K562 (cell line): Measurements from ENCODE around the gene IL20. TPM values are rescaled to one million over a fixed set of nuclear protein-coding genes. Genes with fewer than 3 reads are reported as not detected.

Experiments used
- FOXJ2 ChIP-seq: fragments of 200-800 bp; sonication (Bioruptor generic); IDR thresholded peaks from 2 replicates; pipeline ENCODE4 v1.6.1; 2016; ENCODE audit warnings: missing genetic modification characterization, missing compliant biosample characterization
- MEIS2 ChIP-seq: fragments of 450-650 bp; IDR thresholded peaks from 2 replicates; pipeline ENCODE4 v1.6.1; 2014; ENCODE audit warnings: mild to moderate bottlenecking; ENCODE audit not compliant: partially characterized antibody
- POLR2AphosphoS5 ChIP-seq: IDR thresholded peaks from 2 replicates; pipeline ENCODE4 v1.6.1; 2011; ENCODE audit warnings: mild to moderate bottlenecking, low read depth, low read length, moderate library complexity; ENCODE audit not compliant: control insufficient read depth, insufficient read depth
- RAD21 ChIP-seq, 2 experiments: fragments of 250-450 bp in 1 of 2; fragments of 450-650 bp in 1 of 2; sonication (Bioruptor Pico) in 1 of 2; formaldehyde crosslinking in 1 of 2; IDR thresholded peaks in 1 of 2; conservative IDR thresholded peaks in 1 of 2; 2 replicates each; pipeline versions ENCODE4 v1.4.0 to v1.8.0; 2020 to 2022; ENCODE audit warnings: mild to moderate bottlenecking in 2 of 2, moderate library complexity in 1 of 2
- SP2 ChIP-seq: IDR thresholded peaks from 2 replicates; pipeline ENCODE4 v1.6.1; 2011; ENCODE audit warnings: mild to moderate bottlenecking, low read depth, low read length, moderate library complexity; ENCODE audit not compliant: poor library complexity, severe bottlenecking; ENCODE audit errors: extremely low read depth
- ZNF224 ChIP-seq: sonication (generic); formaldehyde crosslinking; IDR thresholded peaks from 2 replicates; pipeline ENCODE4 v1.8.0; 2022; ENCODE audit warnings: mild to moderate bottlenecking, missing genetic modification reagents
- polyA plus RNA-seq, 8 experiments: library from polyadenylated mRNA; depleted of rRNA in 4 of 8; stranded (reverse) in 5 of 8; unstranded in 3 of 8; fragments of >200 nt; fragmentation: Nextera tagmentation in 2 of 8; fragmentation: Illumina TruSeq in 1 of 8; extraction: Ambion mirVana in 2 of 8; extraction: Trizol in 1 of 8; gene quantifications; 2 replicates each; pipeline versions ENCODE4 v1.2.1 to v1.2.3, GENCODE V29; 2011 to 2014; ENCODE audit warnings: inconsistent platforms in 1 of 8, missing spikeins in 1 of 8
- total RNA-seq, 7 experiments: library from RNA; depleted of rRNA in 6 of 7; stranded (reverse); fragments of >200 nt in 6 of 7; fragmentation: Illumina TruSeq in 2 of 7; extraction: Trizol in 2 of 7; gene quantifications; 2 replicates each; pipeline versions ENCODE4 v1.2.1 to v1.2.3, GENCODE V29; 2011 to 2021; ENCODE audit warnings: low replicate concordance in 1 of 7
- TF ChIP-seq, protein P1 (sequence below), 2 experiments: fragments of 450-650 bp; formaldehyde crosslinking in 1 of 2; IDR thresholded peaks; 2 replicates each; pipeline versions ENCODE4 v1.4.0 to v1.6.1; 2014 to 2020; ENCODE audit warnings: mild to moderate bottlenecking in 2 of 2, borderline replicate concordance in 1 of 2, low read depth in 1 of 2
- TF ChIP-seq, protein P2 (sequence below), 2 experiments: fragments of 450-650 bp; conservative IDR thresholded peaks; 2 replicates each; pipeline ENCODE4 v1.6.1; 2017; ENCODE audit warnings: mild to moderate bottlenecking in 2 of 2, moderate library complexity in 2 of 2
- TF ChIP-seq, protein P3 (sequence below): fragments of 200-400 bp; formaldehyde crosslinking; IDR thresholded peaks from 2 replicates; pipeline ENCODE4 v1.6.1; 2017; ENCODE audit warnings: mild to moderate bottlenecking, low read depth, low read length, moderate library complexity

IL20 gene
- total and polyA plus RNA-seq, 9 of the 15 experiments (the other 6 are each of a cell fraction or from before 2014, with no cell fraction given) = not detected

DNA sequence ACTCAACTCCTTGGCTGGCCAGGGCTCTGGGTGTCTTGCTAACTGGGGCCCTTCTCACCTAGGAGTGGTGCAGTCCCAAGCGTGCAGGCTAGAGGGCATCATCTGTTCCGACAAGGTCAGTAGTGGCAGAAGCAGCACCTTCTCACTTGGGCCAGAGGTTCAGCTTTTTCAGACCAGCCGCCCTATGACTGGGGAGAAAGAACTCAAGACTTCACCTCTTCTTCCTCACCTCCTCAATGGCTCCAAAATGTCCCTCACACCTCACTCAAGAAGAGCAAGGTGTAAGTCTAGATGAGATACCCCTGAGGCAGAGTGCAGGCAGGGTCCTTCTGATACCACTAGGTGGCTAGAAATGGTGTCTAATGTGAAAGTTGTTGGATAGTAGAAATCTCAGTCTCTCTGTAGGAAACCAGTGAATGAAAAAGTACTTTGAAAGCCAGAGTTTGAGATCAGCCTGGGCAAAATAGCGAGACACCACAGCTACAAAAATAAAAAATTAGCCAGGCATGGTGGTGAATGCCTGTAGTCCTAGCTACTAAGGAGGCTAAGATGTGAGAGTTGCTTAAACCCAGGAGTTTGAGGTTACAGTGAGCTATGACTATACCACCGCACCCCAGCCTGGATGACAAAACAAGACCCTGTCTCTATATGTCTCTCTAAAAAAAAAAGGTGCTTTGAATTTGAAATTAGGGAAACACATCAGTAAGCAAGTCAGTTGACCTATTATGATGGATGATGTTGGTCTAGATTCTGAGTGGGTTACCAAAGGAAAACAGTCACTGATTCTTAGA is 8.6 kb upstream of the IL20 start (continued):
- TF ChIP-seq FOXJ2 (no peak), ZNF224 (CRISPR knock-in tag) (no peak), SP2 (no peak), POLR2AphosphoS5 (no peak), RAD21 (CRISPR knock-in tag; conservative IDR thresholded peaks at IDR 0.05 in 1 of 2, IDR thresholded peaks at IDR 0.05 in 1 of 2) (peak; percentile 34 to 49; a peak in 2 of 4 replicates), MEIS2 (no peak)
- TF ChIP-seq, protein P1, sequence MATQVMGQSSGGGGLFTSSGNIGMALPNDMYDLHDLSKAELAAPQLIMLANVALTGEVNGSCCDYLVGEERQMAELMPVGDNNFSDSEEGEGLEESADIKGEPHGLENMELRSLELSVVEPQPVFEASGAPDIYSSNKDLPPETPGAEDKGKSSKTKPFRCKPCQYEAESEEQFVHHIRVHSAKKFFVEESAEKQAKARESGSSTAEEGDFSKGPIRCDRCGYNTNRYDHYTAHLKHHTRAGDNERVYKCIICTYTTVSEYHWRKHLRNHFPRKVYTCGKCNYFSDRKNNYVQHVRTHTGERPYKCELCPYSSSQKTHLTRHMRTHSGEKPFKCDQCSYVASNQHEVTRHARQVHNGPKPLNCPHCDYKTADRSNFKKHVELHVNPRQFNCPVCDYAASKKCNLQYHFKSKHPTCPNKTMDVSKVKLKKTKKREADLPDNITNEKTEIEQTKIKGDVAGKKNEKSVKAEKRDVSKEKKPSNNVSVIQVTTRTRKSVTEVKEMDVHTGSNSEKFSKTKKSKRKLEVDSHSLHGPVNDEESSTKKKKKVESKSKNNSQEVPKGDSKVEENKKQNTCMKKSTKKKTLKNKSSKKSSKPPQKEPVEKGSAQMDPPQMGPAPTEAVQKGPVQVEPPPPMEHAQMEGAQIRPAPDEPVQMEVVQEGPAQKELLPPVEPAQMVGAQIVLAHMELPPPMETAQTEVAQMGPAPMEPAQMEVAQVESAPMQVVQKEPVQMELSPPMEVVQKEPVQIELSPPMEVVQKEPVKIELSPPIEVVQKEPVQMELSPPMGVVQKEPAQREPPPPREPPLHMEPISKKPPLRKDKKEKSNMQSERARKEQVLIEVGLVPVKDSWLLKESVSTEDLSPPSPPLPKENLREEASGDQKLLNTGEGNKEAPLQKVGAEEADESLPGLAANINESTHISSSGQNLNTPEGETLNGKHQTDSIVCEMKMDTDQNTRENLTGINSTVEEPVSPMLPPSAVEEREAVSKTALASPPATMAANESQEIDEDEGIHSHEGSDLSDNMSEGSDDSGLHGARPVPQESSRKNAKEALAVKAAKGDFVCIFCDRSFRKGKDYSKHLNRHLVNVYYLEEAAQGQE (IDR thresholded peaks at IDR 0.05; ENCODE audit: borderline replicate concordance) = peak; percentile 24; the same call in 1 of the 2 replicates
- TF ChIP-seq, protein P1 (CRISPR knock-in tag; IDR thresholded peaks at IDR 0.05; ENCODE audit: low read depth) = no peak
- TF ChIP-seq, protein P2, sequence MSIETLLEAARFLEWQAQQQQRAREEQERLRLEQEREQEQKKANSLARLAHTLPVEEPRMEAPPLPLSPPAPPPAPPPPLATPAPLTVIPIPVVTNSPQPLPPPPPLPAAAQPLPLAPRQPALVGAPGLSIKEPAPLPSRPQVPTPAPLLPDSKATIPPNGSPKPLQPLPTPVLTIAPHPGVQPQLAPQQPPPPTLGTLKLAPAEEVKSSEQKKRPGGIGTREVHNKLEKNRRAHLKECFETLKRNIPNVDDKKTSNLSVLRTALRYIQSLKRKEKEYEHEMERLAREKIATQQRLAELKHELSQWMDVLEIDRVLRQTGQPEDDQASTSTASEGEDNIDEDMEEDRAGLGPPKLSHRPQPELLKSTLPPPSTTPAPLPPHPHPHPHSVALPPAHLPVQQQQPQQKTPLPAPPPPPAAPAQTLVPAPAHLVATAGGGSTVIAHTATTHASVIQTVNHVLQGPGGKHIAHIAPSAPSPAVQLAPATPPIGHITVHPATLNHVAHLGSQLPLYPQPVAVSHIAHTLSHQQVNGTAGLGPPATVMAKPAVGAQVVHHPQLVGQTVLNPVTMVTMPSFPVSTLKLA (conservative IDR thresholded peaks at IDR 0.05) = no peak
- TF ChIP-seq, protein P3, sequence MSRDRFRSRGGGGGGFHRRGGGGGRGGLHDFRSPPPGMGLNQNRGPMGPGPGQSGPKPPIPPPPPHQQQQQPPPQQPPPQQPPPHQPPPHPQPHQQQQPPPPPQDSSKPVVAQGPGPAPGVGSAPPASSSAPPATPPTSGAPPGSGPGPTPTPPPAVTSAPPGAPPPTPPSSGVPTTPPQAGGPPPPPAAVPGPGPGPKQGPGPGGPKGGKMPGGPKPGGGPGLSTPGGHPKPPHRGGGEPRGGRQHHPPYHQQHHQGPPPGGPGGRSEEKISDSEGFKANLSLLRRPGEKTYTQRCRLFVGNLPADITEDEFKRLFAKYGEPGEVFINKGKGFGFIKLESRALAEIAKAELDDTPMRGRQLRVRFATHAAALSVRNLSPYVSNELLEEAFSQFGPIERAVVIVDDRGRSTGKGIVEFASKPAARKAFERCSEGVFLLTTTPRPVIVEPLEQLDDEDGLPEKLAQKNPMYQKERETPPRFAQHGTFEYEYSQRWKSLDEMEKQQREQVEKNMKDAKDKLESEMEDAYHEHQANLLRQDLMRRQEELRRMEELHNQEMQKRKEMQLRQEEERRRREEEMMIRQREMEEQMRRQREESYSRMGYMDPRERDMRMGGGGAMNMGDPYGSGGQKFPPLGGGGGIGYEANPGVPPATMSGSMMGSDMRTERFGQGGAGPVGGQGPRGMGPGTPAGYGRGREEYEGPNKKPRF = no peak
